Astrocyte of the cerebellum (primary cell): ENCODE data around the gene TLK2.

Experiments
- DNase-seq: peaks from one replicate; pipeline ENCODE4 v3.0.0-alpha.2; 2011; ENCODE audit warnings: low read depth
- H3K4me3 ChIP-seq: 2 replicates; pipeline ENCODE4 v1.5.1; 2011; ENCODE audit warnings: mild to moderate bottlenecking, low read depth, low read length, moderate library complexity
- CTCF ChIP-seq: IDR thresholded peaks from 2 replicates; pipeline ENCODE4 v1.5.1; 2012; ENCODE audit warnings: low read length, low read depth, moderate library complexity, mild to moderate bottlenecking; ENCODE audit errors: missing control alignments
- in situ Hi-C: cut with HindIII; loops from 2 replicates; pipeline ENCODE4 v1.10.0; 2017; ENCODE audit warnings: low sequenced_read_pairs

The TLK2 gene

GRCh38 chr17:62619417-62620155 is 141.0 kb downstream of the TLK2 start:
- in situ Hi-C loops: loop anchor here (5.0 kb wide), 1 partner anchor 73 kb away; no protein-coding TSS in a partner anchor
- no peak for DNase-seq
- no peak overlapping the region for H3K4me3 ChIP-seq
- no peak for TF ChIP-seq CTCF

GRCh38 chr17:62621223-62621622 is 142.6 kb downstream of the TLK2 start:
- TF ChIP-seq CTCF: no peak
- H3K4me3 ChIP-seq: no peak overlapping the region
- in situ Hi-C loops: no loop called here
- DNase-seq: no peak

- H3K4me3 ChIP-seq: no peak overlapping the region
- no peak for TF ChIP-seq CTCF
- DNase-seq: no peak
- in situ Hi-C loops: no loop called here
Measured at GRCh38 chr17:62625184-62625869, 146.7 kb downstream of the TLK2 start.

- TF ChIP-seq CTCF: no peak
- DNase-seq: no peak
- in situ Hi-C loops: no loop called here
- no peak overlapping the region for H3K4me3 ChIP-seq
Measured at GRCh38 chr17:62625870-62626200, 147.2 kb downstream of the TLK2 start.

GRCh38 chr17:62626719-62627218 is 148.1 kb downstream of the TLK2 start:
- peak; percentile 32 for DNase-seq
- in situ Hi-C loops: no loop called here
- no peak for TF ChIP-seq CTCF
- peak overlapping the region; percentile 81 for H3K4me3 ChIP-seq

- DNase-seq: peak; percentile 37
- in situ Hi-C loops: no loop called here
- H3K4me3 ChIP-seq: peak within 1 kb of the TSS; percentile 81
- no peak for TF ChIP-seq CTCF
Measured at GRCh38 chr17:62627219-62627903, 148.7 kb downstream of the TLK2 start, which contains the start of gene MRC2. Gene MRC2 (plus strand): TSS chr17:62627670. CDS start chr17:62627803, 133 bp downstream.
